Heart right ventricle (tissue), 16 donors: ENCODE results near the gene SLC16A10. TPM values are rescaled to one million over a fixed set of nuclear protein-coding genes. Genes with fewer than 3 reads are reported as not detected.

Experiments used
- ATAC-seq, 8 donors: fragments of 200-7000 bp; cut with Tn5 transposase; one replicate each; pipeline ENCODE4 v1.9.1; 2020; ENCODE audit warnings: mild to moderate bottlenecking in 8 of 8, moderate library complexity in 8 of 8, moderate number of reproducible peaks in 1 of 8
- DNase-seq, 2 donors: peaks; one replicate each; pipeline ENCODE4 v3.0.0-alpha.2; 2020
- H3K27ac ChIP-seq, 10 donors: fragments of 200-600 bp; sonication (generic) in 2 of 10; one replicate each; pipeline versions ENCODE4 v1.5.0 to v1.8.0; 2020 to 2022; ENCODE audit warnings: mild to moderate bottlenecking in 3 of 10
- H3K27me3 ChIP-seq, 7 donors: fragments of 200-600 bp; one replicate each; pipeline ENCODE4 v1.8.0; 2021 to 2022; ENCODE audit warnings: mild to moderate bottlenecking in 2 of 7
- H3K36me3 ChIP-seq, 9 donors: fragments of 200-600 bp; sonication (generic) in 1 of 9; one replicate each; pipeline versions ENCODE4 v1.5.0 to v1.8.0; 2020 to 2022; ENCODE audit warnings: mild to moderate bottlenecking in 2 of 9
- H3K4me1 ChIP-seq, 9 donors: fragments of 200-600 bp; sonication (generic) in 1 of 9; one replicate each; pipeline versions ENCODE4 v1.5.0 to v1.8.0; 2020 to 2022; ENCODE audit warnings: mild to moderate bottlenecking in 4 of 9
- H3K4me3 ChIP-seq, 10 donors: fragments of 200-600 bp; sonication (generic) in 2 of 10; one replicate each; pipeline versions ENCODE4 v1.5.0 to v1.8.0; 2020 to 2022; ENCODE audit warnings: mild to moderate bottlenecking in 7 of 10, moderate library complexity in 2 of 10
- H3K9me3 ChIP-seq, 11 donors: fragments of 200-600 bp in 10 of 11; sonication (generic) in 2 of 11; one replicate each; pipeline versions ENCODE4 v1.5.0 to v1.8.0; 2013 to 2022; ENCODE audit warnings: mild to moderate bottlenecking in 2 of 11, control low read depth in 1 of 11, moderate library complexity in 1 of 11
- CTCF ChIP-seq, 9 donors: fragments of 200-600 bp; sonication (generic) in 2 of 9; IDR thresholded peaks; one replicate each; pipeline versions ENCODE4 v1.5.0 to v1.8.0; 2021 to 2022; ENCODE audit warnings: antibody characterized with exemption in 9 of 9, mild to moderate bottlenecking in 5 of 9, moderate library complexity in 1 of 9
- WGBS, 2 donors: extraction: QIAGEN DNeasy Blood & Tissue Kit; methylation state at CpG; one replicate each; pipeline ENCODE4 v1.1.7; 2013; ENCODE audit warnings: inconsistent platforms in 1 of 2; 5-methylcytosine and 5-hydroxymethylcytosine counted together
- intact Hi-C, 10 donors: fragments of 100-400 bp; cut with DNase I; formaldehyde crosslinking; loops; one replicate each; pipeline versions ENCODE4 v1.11.1 to v1.14.2; 2022
- polyA plus RNA-seq, 2 donors: library from polyadenylated mRNA; stranded (reverse); fragments of 200-250 nt; gene quantifications; one replicate each; pipeline ENCODE4 v1.2.3, GENCODE V29; 2013
- total RNA-seq, 10 donors: library from RNA; stranded (reverse); fragmentation: NEBNext Ultra II Directional in 3 of 10; extraction: Animal tissue kit (Norgen Biotek cat#: 25700) in 3 of 10; gene quantifications; one replicate each; pipeline versions ENCODE4 v1.2.1 to v1.2.4, GENCODE V29; 2021 to 2023
- donor health status: Arrhythmogenic right ventricular cardiomyopathy.
- donor health status: ischemic (EF 13 %, LVEDD 7.1; RV severe dilation, severe dysfunction).
- donor health status: healthy with polysubstance abuse.
- donor health status: DM: no; HTN: yes; CAD: no.
- donor health status: DM: no; HTN: no; CAD: no.
- donor health status: ischemic (EF 25% LVEDD 6.9; RV normal size, moderate dysfunction).
- donor health status: ischemic (EF 25% LVEDD 5.7; RV mildly dilated, moderate dysfunction).
- donor health status: healthy.
- donor health status: DM: yes; HTN: yes; CAD: no.
- donor health status: Ischemic cardiomyopathy.
- donor health status: ischemic (EF 35%, LVEDD 5.7; RV mildly dilated, moderate dysfunction).
- donor health status: nonischemic (EF 11% LVEDD 7.7; RV severe dilation, severe dysfunction).
- donor health status: DM: yes; HTN: yes; CAD: no.
- donor health status: PGD.
- donor health status: ischemic (EF 29% LVEDD 5.4; RV normal size, mild dysfunction).
- donor health status: nonischemic (EF 23%, LVEDD 6.1; RV moderate dilation, normal function).

SLC16A10 gene
- total and polyA plus RNA-seq, 12 donors, result 1.4 to 8.1 (median 5.7) TPM

DNA sequence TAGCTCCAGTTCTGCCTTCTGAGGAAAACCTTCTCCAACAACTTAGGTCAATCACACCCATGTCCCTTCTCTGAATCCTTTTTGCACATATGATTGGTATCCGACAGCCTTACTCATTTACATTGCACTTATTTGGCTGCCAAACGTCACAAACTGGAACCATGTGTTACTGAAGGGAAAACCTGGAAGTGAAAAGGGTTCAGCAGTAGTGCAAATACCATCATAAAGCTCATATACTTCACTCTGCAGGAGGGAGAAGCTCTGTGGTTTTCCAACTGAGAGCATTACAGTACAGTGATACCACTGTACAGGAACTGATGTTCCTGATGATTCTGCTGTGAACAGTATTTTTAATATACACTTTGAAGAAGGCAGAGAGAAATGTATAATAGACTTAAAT is 87.8 kb downstream of the SLC16A10 start:
- no peak for TF ChIP-seq CTCF (IDR thresholded peaks at IDR 0.05)
- no peaks in the 10 kb centered on the region for H3K9me3 ChIP-seq
- H3K4me3 ChIP-seq, result no peak overlapping the region
- intact Hi-C loops, result no loop called here
- H3K27ac ChIP-seq, result no peak overlapping the region
- DNase-seq (no peak), ATAC-seq (no peak)
- no peaks in the 10 kb centered on the region for H3K36me3 ChIP-seq
- WGBS, 2 donors, result 63 to 74% methylated on average over 2 of the region's 2 CpGs
- H3K4me1 ChIP-seq, result no peaks in the 10 kb centered on the region
- peaks cover 0 to 9% (median 0%) of the 10 kb centered on the region in 7 donors for H3K27me3 ChIP-seq

GRCh38 chr6:111176038-111176759 is 88.9 kb downstream of the SLC16A10 start:
- H3K27me3 ChIP-seq, result peaks cover 0 to 9% (median 0%) of the 10 kb centered on the region in 7 donors
- intact Hi-C loops, result no loop called here
- H3K36me3 ChIP-seq, result no peaks in the 10 kb centered on the region
- no peak for TF ChIP-seq CTCF (IDR thresholded peaks at IDR 0.05)
- no peaks in the 10 kb centered on the region for H3K9me3 ChIP-seq
- H3K27ac ChIP-seq, result no peak overlapping the region
- DNase-seq (no peak), ATAC-seq (no peak)
- 92 to 99% methylated on average over 2 of the region's 2 CpGs for WGBS, 2 donors
- H3K4me3 ChIP-seq, result no peak overlapping the region
- H3K4me1 ChIP-seq, result no peaks in the 10 kb centered on the region

- DNase-seq (no peak), ATAC-seq (no peak)
- Histone ChIP-seq H3K4me3 (no peak overlapping the region), H3K4me1 (no peaks in the 10 kb centered on the region), H3K27me3 (peaks cover 0 to 9% (median 0%) of the 10 kb centered on the region in 7 donors), H3K9me3 (no peaks in the 10 kb centered on the region), H3K36me3 (no peaks in the 10 kb centered on the region), H3K27ac (no peak overlapping the region)
- no peak for TF ChIP-seq CTCF (IDR thresholded peaks at IDR 0.05)
- WGBS, 2 donors, result 93 to 96% methylated on average over 2 of the region's 2 CpGs
- intact Hi-C loops, result no loop called here
These were observed 89.4 kb downstream of the SLC16A10 start for GRCh38 chr6:111176760-111177099.

- H3K36me3 ChIP-seq, result no peaks in the 10 kb centered on the region
- no peak for DNase-seq
- WGBS, 2 donors, result 88 to 89% methylated on average over 6 of the region's 6 CpGs
- no peak for TF ChIP-seq CTCF (IDR thresholded peaks at IDR 0.05)
- H3K4me1 ChIP-seq, result no peaks in the 10 kb centered on the region
- ATAC-seq, result no peak
- peaks cover 0 to 9% (median 0%) of the 10 kb centered on the region in 7 donors for H3K27me3 ChIP-seq
- H3K27ac ChIP-seq, result no peak overlapping the region
- no peaks in the 10 kb centered on the region for H3K9me3 ChIP-seq
- H3K4me3 ChIP-seq, result no peak overlapping the region
- intact Hi-C loops, result no loop called here
These were observed 89.8 kb downstream of the SLC16A10 start for GRCh38 chr6:111177131-111177530.
